WTC11 (cell line): ENCODE results near the gene SAP25. TPM values are rescaled to one million over a fixed set of nuclear protein-coding genes. Genes with fewer than 3 reads are reported as not detected.
A peak's percentile ranks its signal among the peaks of the same experiment; 100 is the strongest.

ENCODE experiments used
- ATAC-seq: fragments of 200-7000 bp; cut with Tn5 transposase; 2 replicates; pipeline ENCODE4 v1.10.0; 2021; ENCODE audit warnings: mild to moderate bottlenecking, moderate library complexity
- CTCF ChIA-PET: fragments of 300-600 bp; sonication (Branson Sonifier 250); formaldehyde crosslinking; loops from one replicate; lab custom pipeline; 2021; ENCODE audit warnings: antibody characterized with exemption; lab: Charles Lee
- POLR2A ChIA-PET: fragments of 350-600 bp; sonication (Branson Sonifier 250); formaldehyde crosslinking; loops from one replicate; lab custom pipeline; 2021; ENCODE audit warnings: antibody characterized with exemption; lab: Charles Lee
- DNase-seq: peaks from one replicate; pipeline ENCODE4 v3.0.0; 2021; ENCODE audit warnings: low spot score
- H3K27ac Mint-ChIP-seq: 2 replicates; pipeline ENCODE4 v1.8.0; 2021; ENCODE audit warnings: mixed read lengths
- H3K27me3 Mint-ChIP-seq: 2 replicates; pipeline ENCODE4 v1.8.0; 2021; ENCODE audit warnings: low read depth, mild to moderate bottlenecking, moderate library complexity, mixed read lengths
- H3K36me3 Mint-ChIP-seq: 2 replicates; pipeline ENCODE4 v1.8.0; 2021; ENCODE audit warnings: mixed read lengths
- H3K4me1 Mint-ChIP-seq: 2 replicates; pipeline ENCODE4 v1.8.0; 2022; ENCODE audit warnings: mixed read lengths
- H3K4me3 Mint-ChIP-seq: 2 replicates; pipeline ENCODE4 v1.8.0; 2021; ENCODE audit warnings: mild to moderate bottlenecking, moderate library complexity, mixed read lengths
- H3K9me3 Mint-ChIP-seq: 2 replicates; pipeline ENCODE4 v1.8.0; 2021; ENCODE audit warnings: mixed read lengths
- AFF4 ChIP-seq: sonication (generic); formaldehyde crosslinking; IDR thresholded peaks from 2 replicates; pipeline ENCODE4 v1.8.1; 2023; ENCODE audit warnings: mild to moderate bottlenecking, missing genetic modification reagents, borderline replicate concordance
- ATF1 ChIP-seq: sonication (generic); formaldehyde crosslinking; IDR thresholded peaks from 2 replicates; pipeline ENCODE4 v1.8.1; 2023; ENCODE audit warnings: mild to moderate bottlenecking, moderate library complexity, missing genetic modification reagents
- E2F5 ChIP-seq: sonication (generic); formaldehyde crosslinking; IDR thresholded peaks from 2 replicates; pipeline ENCODE4 v1.8.1; 2022; ENCODE audit warnings: mild to moderate bottlenecking, moderate library complexity, missing genetic modification reagents
- ELF4 ChIP-seq: sonication (generic); formaldehyde crosslinking; IDR thresholded peaks from 2 replicates; pipeline ENCODE4 v1.8.1; 2022; ENCODE audit warnings: low read depth, mild to moderate bottlenecking, moderate library complexity, missing genetic modification reagents
- ESRRA ChIP-seq: sonication (generic); formaldehyde crosslinking; IDR thresholded peaks from 2 replicates; pipeline ENCODE4 v1.8.1; 2022; ENCODE audit warnings: mild to moderate bottlenecking, missing genetic modification reagents, borderline replicate concordance
- FOXK1 ChIP-seq: sonication (generic); formaldehyde crosslinking; IDR thresholded peaks from 2 replicates; pipeline ENCODE4 v1.8.0; 2022; ENCODE audit warnings: mild to moderate bottlenecking, moderate library complexity, missing genetic modification reagents
- FOXP1 ChIP-seq: sonication (generic); formaldehyde crosslinking; IDR thresholded peaks from 2 replicates; pipeline ENCODE4 v1.8.0; 2022; ENCODE audit warnings: missing genetic modification reagents, mild to moderate bottlenecking, moderate library complexity, borderline replicate concordance
- HMGA2 ChIP-seq: fragments of 250-450 bp; sonication (Bioruptor Pico); IDR thresholded peaks from 2 replicates; pipeline ENCODE4 v1.4.0; 2021; ENCODE audit warnings: mild to moderate bottlenecking, moderate library complexity
- KAT7 ChIP-seq: sonication (generic); formaldehyde crosslinking; IDR thresholded peaks from 2 replicates; pipeline ENCODE4 v1.8.1; 2023; ENCODE audit warnings: missing genetic modification reagents, mild to moderate bottlenecking, borderline replicate concordance
- NR1H2 ChIP-seq: sonication (generic); formaldehyde crosslinking; IDR thresholded peaks from 2 replicates; pipeline ENCODE4 v1.9.0; 2021; ENCODE audit warnings: mild to moderate bottlenecking, moderate library complexity, missing genetic modification reagents
- OVOL2 ChIP-seq: fragments of 250-450 bp; sonication (Bioruptor Pico); IDR thresholded peaks from 2 replicates; pipeline ENCODE4 v1.9.0; 2021; ENCODE audit warnings: mild to moderate bottlenecking, borderline replicate concordance
- PREB ChIP-seq: sonication (generic); formaldehyde crosslinking; IDR thresholded peaks from 2 replicates; pipeline ENCODE4 v1.8.1; 2022; ENCODE audit warnings: mild to moderate bottlenecking, missing genetic modification reagents, moderate library complexity, borderline replicate concordance
- SP1 ChIP-seq: sonication (generic); formaldehyde crosslinking; conservative IDR thresholded peaks from 2 replicates; pipeline ENCODE4 v1.8.1; 2022; ENCODE audit warnings: missing genetic modification reagents
- ZBTB21 ChIP-seq: sonication (generic); formaldehyde crosslinking; IDR thresholded peaks from 2 replicates; pipeline ENCODE4 v1.8.1; 2023; ENCODE audit warnings: mild to moderate bottlenecking, missing genetic modification reagents, borderline replicate concordance
- ZSCAN18 ChIP-seq: fragments of 250-450 bp; sonication (Bioruptor Pico); IDR thresholded peaks from 2 replicates; pipeline ENCODE4 v2.1.2; 2022; ENCODE audit warnings: mild to moderate bottlenecking, moderate library complexity
- total RNA-seq: library from RNA; stranded (reverse); gene quantifications from 3 replicates; pipeline ENCODE4 v1.2.3, GENCODE V29; 2021
- TF ChIP-seq, protein P1 (sequence below): sonication (generic); formaldehyde crosslinking; IDR thresholded peaks from 2 replicates; pipeline ENCODE4 v1.8.0; 2023; ENCODE audit warnings: mild to moderate bottlenecking, missing genetic modification reagents

The SAP25 gene
- total RNA-seq, 1 experiment from 2014 or later = 9.3 TPM

DNA sequence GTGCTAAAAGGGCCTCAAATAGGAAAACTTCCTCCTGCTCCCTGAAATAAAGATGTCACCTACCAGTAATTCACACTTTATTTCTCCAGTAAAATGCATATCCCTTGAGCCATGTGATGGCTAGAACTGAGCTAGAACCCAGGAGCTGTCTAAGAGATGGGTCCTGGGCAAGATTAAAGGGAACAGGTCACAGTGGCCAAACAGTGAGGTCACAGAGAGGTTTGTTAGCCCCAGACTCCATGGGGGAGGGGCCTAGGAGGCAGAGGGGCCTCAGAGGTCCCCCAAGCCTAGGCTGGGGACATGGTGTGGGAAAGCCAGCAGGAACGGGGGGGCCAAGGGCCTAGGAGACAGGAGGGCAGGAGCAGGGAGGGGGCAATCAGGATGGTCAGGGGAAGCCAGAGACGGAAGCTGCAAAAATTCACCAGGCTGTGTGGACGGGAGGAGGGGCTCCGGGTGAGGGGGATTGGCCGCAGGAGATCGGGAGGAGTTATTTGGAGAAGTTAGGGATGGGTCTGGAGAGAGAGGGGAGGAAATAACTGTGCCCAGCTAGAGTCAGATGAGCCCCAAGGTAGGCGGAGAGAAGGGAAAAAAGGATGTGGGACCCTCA lies 15.7 kb upstream of the SAP25 start:
- H3K4me1 Mint-ChIP-seq = peaks cover 26% of the 10 kb centered on the region
- no peak for ATAC-seq
- H3K4me3 Mint-ChIP-seq = peak overlapping the region; percentile 59
- H3K9me3 Mint-ChIP-seq = no peaks in the 10 kb centered on the region
- DNase-seq = peak; percentile 40
- POLR2A ChIA-PET = interaction anchor here (1.0 to 1.8 kb wide), 4 partner anchors 13 to 302 kb away, joined by 3 to 5 read pairs (median 4); partner anchors contain the start of genes MOSPD3 and PCOLCE
- peaks cover 53% of the 10 kb centered on the region for H3K27me3 Mint-ChIP-seq
- TF ChIP-seq KAT7 (CRISPR knock-in tag) (0 out of 2 replicates have a peak, but pooled peaks have one; percentile 19), E2F5 (CRISPR knock-in tag) (no peak), ZBTB21 (CRISPR knock-in tag) (no peak), ELF4 (no peak), ATF1 (no peak), FOXP1 (no peak), PREB (CRISPR knock-in tag) (no peak), FOXK1 (CRISPR knock-in tag) (no peak), HMGA2 (CRISPR knock-in tag) (no peak), SP1 (peak; percentile 35; the same call in 1 of the 2 replicates), OVOL2 (CRISPR knock-in tag) (no peak), ESRRA (no peak), NR1H2 (CRISPR knock-in tag) (no peak), ZSCAN18 (CRISPR knock-in tag) (no peak), AFF4 (CRISPR knock-in tag) (no peak)
- TF ChIP-seq, protein P1, sequence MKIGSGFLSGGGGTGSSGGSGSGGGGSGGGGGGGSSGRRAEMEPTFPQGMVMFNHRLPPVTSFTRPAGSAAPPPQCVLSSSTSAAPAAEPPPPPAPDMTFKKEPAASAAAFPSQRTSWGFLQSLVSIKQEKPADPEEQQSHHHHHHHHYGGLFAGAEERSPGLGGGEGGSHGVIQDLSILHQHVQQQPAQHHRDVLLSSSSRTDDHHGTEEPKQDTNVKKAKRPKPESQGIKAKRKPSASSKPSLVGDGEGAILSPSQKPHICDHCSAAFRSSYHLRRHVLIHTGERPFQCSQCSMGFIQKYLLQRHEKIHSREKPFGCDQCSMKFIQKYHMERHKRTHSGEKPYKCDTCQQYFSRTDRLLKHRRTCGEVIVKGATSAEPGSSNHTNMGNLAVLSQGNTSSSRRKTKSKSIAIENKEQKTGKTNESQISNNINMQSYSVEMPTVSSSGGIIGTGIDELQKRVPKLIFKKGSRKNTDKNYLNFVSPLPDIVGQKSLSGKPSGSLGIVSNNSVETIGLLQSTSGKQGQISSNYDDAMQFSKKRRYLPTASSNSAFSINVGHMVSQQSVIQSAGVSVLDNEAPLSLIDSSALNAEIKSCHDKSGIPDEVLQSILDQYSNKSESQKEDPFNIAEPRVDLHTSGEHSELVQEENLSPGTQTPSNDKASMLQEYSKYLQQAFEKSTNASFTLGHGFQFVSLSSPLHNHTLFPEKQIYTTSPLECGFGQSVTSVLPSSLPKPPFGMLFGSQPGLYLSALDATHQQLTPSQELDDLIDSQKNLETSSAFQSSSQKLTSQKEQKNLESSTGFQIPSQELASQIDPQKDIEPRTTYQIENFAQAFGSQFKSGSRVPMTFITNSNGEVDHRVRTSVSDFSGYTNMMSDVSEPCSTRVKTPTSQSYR (CRISPR knock-in tag) = no peak
- H3K27ac Mint-ChIP-seq = 0 out of 2 replicates have a peak overlapping the region, but pooled peaks have one; percentile 15
- CTCF ChIA-PET = interaction anchor here (0.6 to 2.5 kb wide), 18 partner anchors 13 to 136 kb away, joined by 3 to 12 read pairs (median 7); partner anchors contain the start of genes MOSPD3, PCOLCE and POP7
- H3K36me3 Mint-ChIP-seq = no peaks in the 10 kb centered on the region
